Mammary epithelial cell (primary cell): ENCODE results near the gene MTG2.

ENCODE experiments used
- CTCF ChIP-seq, 2 donors: IDR thresholded peaks in 1 of 2; conservative IDR thresholded peaks in 1 of 2; 2 replicates each; pipeline ENCODE4 v1.5.1; 2011 to 2012; ENCODE audit warnings: inconsistent platforms in 2 of 2, low read length in 2 of 2, mild to moderate bottlenecking in 2 of 2, control low read depth in 1 of 2, low read depth in 1 of 2; ENCODE audit not compliant: insufficient read depth in 1 of 2; ENCODE audit errors: extremely low read depth in 1 of 2
- EZH2 ChIP-seq: IDR thresholded peaks from 2 replicates; pipeline ENCODE4 v1.6.1; 2012; ENCODE audit warnings: low read length, inconsistent platforms, borderline replicate concordance

- TF ChIP-seq CTCF (conservative IDR thresholded peaks at IDR 0.05 in 1 of 2, IDR thresholded peaks at IDR 0.05 in 1 of 2; ENCODE audit: extremely low read depth in 1 of 2, insufficient read depth in 1 of 2, low read depth in 1 of 2, low read length in 2 of 2) = no peak
- no peak for TF ChIP-seq EZH2
Measured at GRCh38 chr20:62198931-62199330, 16.1 kb downstream of the MTG2 start.
